Ishikawa (cell line): ENCODE data around the gene FMN2.

Experiments
- CEBPB ChIP-seq: IDR thresholded peaks from 2 replicates; pipeline ENCODE4 v1.6.1; 2012
- CREB1 ChIP-seq: IDR thresholded peaks from 2 replicates; pipeline ENCODE4 v1.6.1; 2012; ENCODE audit warnings: low read depth
- EGR1 ChIP-seq: IDR thresholded peaks from 2 replicates; pipeline ENCODE4 v1.6.1; 2012
- EP300 ChIP-seq: IDR thresholded peaks from 2 replicates; pipeline ENCODE4 v1.6.1; 2012; ENCODE audit warnings: borderline replicate concordance
- FOXM1 ChIP-seq: IDR thresholded peaks from 2 replicates; pipeline ENCODE4 v1.6.1; 2012; ENCODE audit warnings: low read depth, borderline replicate concordance
- MAX ChIP-seq: IDR thresholded peaks from 2 replicates; pipeline ENCODE4 v1.6.1; 2012
- NFIC ChIP-seq: IDR thresholded peaks from 2 replicates; pipeline ENCODE4 v1.6.1; 2012
- RAD21 ChIP-seq: IDR thresholded peaks from 2 replicates; pipeline ENCODE4 v1.6.1; 2012; ENCODE audit warnings: low read depth
- REST ChIP-seq: IDR thresholded peaks from 2 replicates; pipeline ENCODE4 v1.6.1; 2012; ENCODE audit warnings: low read depth, mild to moderate bottlenecking
- TAF1 ChIP-seq: IDR thresholded peaks from 2 replicates; pipeline ENCODE4 v1.6.1; 2012; ENCODE audit warnings: low read depth, mild to moderate bottlenecking
- TCF12 ChIP-seq: IDR thresholded peaks from 2 replicates; pipeline ENCODE4 v1.6.1; 2012; ENCODE audit warnings: low read depth
- TEAD4 ChIP-seq: IDR thresholded peaks from 2 replicates; pipeline ENCODE4 v1.6.1; 2012
- USF1 ChIP-seq: IDR thresholded peaks from 2 replicates; pipeline ENCODE4 v1.6.1; 2012
- YY1 ChIP-seq: IDR thresholded peaks from 2 replicates; pipeline ENCODE4 v1.6.1; 2012; ENCODE audit warnings: low read depth
- ZBTB7A ChIP-seq: IDR thresholded peaks from 2 replicates; pipeline ENCODE4 v1.6.1; 2012; ENCODE audit warnings: low read depth

FMN2 gene

GRCh38 chr1:240086726-240087125 lies 5.0 kb upstream of the FMN2 start:
- TF ChIP-seq TCF12 (no peak), FOXM1 (no peak), EGR1 (no peak), CEBPB (no peak), TEAD4 (no peak), USF1 (no peak), REST (no peak), RAD21 (no peak), EP300 (no peak), CREB1 (no peak), NFIC (no peak), ZBTB7A (no peak), TAF1 (no peak), MAX (no peak), YY1 (no peak)

- no peak for TF ChIP-seq MAX
- TF ChIP-seq TAF1, result no peak
- TF ChIP-seq YY1, result no peak
- no peak for TF ChIP-seq EGR1
- TF ChIP-seq ZBTB7A, result no peak
- no peak for TF ChIP-seq CREB1
- TF ChIP-seq USF1, result no peak
- no peak for TF ChIP-seq NFIC
- TF ChIP-seq RAD21, result no peak
- TF ChIP-seq TCF12, result no peak
- no peak for TF ChIP-seq TEAD4
- TF ChIP-seq FOXM1, result no peak
- TF ChIP-seq REST, result no peak
- TF ChIP-seq CEBPB, result no peak
Measured at GRCh38 chr1:240090014-240090413, 1.7 kb upstream of the FMN2 start.

- TF ChIP-seq EP300 (no peak), NFIC (no peak), TEAD4 (no peak), MAX (no peak), ZBTB7A (no peak), USF1 (no peak), YY1 (no peak), TAF1 (no peak), TCF12 (no peak), EGR1 (no peak), CREB1 (no peak), RAD21 (no peak), FOXM1 (no peak), REST (no peak), CEBPB (no peak)
Measured at GRCh38 chr1:240090957-240091600, 604 bp upstream of the FMN2 start.
